ENCODE data around the gene STRN. TPM values are rescaled to one million over a fixed set of nuclear protein-coding genes. Genes with fewer than 3 reads are reported as not detected.

Gene STRN
- total RNA-seq, 1 donor, result 26.5 TPM

DNA sequence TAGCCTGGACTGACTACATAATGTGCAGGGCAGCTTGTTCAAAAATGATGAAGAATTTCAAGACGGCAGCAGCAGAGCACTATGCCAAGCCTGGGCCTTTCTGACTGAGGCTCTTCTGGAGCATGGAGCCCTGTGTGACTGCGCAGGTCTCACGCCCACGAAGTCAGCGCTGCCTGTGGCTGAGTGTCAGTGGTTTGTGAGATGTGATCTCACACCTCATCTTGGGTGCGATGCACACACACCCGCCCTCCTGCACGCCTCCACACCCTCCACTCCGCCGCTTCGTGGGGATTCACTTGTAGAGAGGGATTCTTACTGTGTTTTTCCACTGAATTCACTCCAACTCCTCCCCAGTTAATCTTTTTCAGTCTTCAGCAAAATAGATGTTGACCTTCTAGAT, 166.0 kb downstream of the STRN start:
- H3K4me3 ChIP-seq (ENCODE audit: low read depth, low read length), result no peak overlapping the region
- TF ChIP-seq, protein P1, sequence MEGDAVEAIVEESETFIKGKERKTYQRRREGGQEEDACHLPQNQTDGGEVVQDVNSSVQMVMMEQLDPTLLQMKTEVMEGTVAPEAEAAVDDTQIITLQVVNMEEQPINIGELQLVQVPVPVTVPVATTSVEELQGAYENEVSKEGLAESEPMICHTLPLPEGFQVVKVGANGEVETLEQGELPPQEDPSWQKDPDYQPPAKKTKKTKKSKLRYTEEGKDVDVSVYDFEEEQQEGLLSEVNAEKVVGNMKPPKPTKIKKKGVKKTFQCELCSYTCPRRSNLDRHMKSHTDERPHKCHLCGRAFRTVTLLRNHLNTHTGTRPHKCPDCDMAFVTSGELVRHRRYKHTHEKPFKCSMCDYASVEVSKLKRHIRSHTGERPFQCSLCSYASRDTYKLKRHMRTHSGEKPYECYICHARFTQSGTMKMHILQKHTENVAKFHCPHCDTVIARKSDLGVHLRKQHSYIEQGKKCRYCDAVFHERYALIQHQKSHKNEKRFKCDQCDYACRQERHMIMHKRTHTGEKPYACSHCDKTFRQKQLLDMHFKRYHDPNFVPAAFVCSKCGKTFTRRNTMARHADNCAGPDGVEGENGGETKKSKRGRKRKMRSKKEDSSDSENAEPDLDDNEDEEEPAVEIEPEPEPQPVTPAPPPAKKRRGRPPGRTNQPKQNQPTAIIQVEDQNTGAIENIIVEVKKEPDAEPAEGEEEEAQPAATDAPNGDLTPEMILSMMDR (IDR thresholded peaks at IDR 0.05; ENCODE audit: insufficient read depth, low read length), result no peak
- no peak for DNase-seq (ENCODE audit: low read depth)

DNA sequence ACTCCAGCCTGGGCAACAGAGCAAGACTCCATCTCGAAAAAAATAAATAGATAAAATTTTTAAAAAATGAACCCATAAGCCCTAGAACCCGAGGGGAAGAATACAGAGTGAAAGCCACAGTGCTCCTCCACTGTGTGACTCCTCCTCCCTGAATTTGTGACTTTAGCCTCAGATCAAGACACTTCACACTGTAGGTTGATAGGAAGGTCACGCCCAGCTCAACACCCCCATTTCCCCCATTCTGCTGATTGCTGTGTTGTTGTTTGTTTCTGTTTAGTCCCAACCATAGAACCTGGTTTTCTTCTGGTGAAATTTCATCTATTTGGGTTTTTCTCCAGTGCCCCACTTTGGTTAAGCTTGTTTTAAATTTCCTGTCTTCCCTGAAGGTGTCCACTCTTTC, 167.6 kb downstream of the STRN start:
- DNase-seq (ENCODE audit: low read depth), result no peak
- no peak overlapping the region for H3K4me3 ChIP-seq (ENCODE audit: low read depth, low read length)
- TF ChIP-seq, protein P1 (IDR thresholded peaks at IDR 0.05; ENCODE audit: insufficient read depth, low read length), result no peak

DNA sequence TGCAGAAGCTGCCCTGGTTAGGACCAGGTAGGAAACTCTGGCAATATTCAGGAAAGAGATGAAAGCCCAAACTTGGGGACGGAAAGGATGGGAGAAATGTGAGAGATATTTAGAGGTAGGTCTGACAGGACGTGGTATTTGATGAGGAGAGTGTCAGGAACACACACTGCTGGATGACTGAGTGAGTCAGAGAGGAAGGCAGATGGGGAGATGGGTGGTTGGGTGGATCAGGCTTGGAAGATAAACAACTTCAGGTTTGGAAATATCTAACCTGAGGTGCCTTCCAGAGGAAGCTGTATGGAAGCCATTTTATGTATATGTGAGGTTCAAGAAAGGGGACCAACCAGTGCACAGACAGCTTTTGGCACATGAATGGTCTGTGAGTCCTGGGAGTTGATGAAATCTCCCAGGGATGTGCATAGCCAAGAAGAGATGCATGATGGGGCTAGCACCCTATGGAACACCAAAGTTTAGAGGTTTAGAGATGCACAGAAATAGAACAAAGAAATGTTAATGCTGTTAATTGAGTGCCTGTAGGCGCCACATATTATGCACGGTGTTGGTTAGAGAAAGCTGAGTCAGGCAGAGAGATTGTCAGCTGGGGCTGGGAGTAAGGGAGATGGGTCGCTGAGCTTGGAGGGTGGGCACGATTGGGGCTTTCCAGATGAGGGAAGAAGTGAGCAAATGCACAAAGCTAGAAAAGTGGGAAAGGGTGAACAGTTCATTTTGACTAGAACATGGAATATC, 168.8 kb downstream of the STRN start:
- no peak for DNase-seq (ENCODE audit: low read depth)
- TF ChIP-seq, protein P1 (IDR thresholded peaks at IDR 0.05; ENCODE audit: insufficient read depth, low read length), result no peak
- H3K4me3 ChIP-seq (ENCODE audit: low read depth, low read length), result no peak overlapping the region

Small RNAs within 50 kb of the gene (small RNA-seq; reads per million reads assigned to genes)
- gene RNU6-577P, result not detected

Other genes starting within 250 kb of the STRN start
- 20.6 and 21.1 TPM in 2 replicates for gene HEATR5B, start 117.8 kb upstream of the STRN start, total RNA-seq (ENCODE audit: low replicate concordance)
- gene GPATCH11, start 118.0 kb upstream of the STRN start, total RNA-seq (ENCODE audit: low replicate concordance), result 8.5 and 14.0 TPM in 2 replicates
- gene EIF2AK2, start 190.4 kb upstream of the STRN start, total RNA-seq (ENCODE audit: low replicate concordance), result 38.8 and 53.8 TPM in 2 replicates
- gene SULT6B1, start 222.1 kb upstream of the STRN start, total RNA-seq (ENCODE audit: low replicate concordance), result not detected in 2 replicates
- 17.7 and 27.6 TPM in 2 replicates for gene CEBPZOS, start 230.0 kb upstream of the STRN start, total RNA-seq (ENCODE audit: low replicate concordance)

Measured in fibroblast of the aortic adventitia (primary cell).